GM18858 (cell line): ENCODE results near the gene PSMC3IP.
"Not testable (repeated sequence)": the region's sequence is repeated elsewhere in the genome, so short reads cannot be mapped to it uniquely, and the experiment has no call there.

Experiments used
- ATAC-seq: cut with Tn5 transposase; IDR thresholded peaks from one replicate; pipeline ENCODE4 v1.9.1; 2021; ENCODE audit not compliant: unreplicated experiment

Gene PSMC3IP

GRCh38 chr17:42562388-42563142 lies 15.0 kb downstream of the PSMC3IP start:
- no peak for ATAC-seq

- no peak for ATAC-seq
Observed at GRCh38 chr17:42561897-42562387, 15.6 kb downstream of the PSMC3IP start, which contains the start of gene COASY. TSS of gene COASY (plus strand) at chr17:42562148. CDS start at chr17:42562623, 475 bp downstream.

- ATAC-seq = no peak
Observed at GRCh38 chr17:42560246-42560645, 17.3 kb downstream of the PSMC3IP start.

- ATAC-seq = no peak
Observed at GRCh38 chr17:42559075-42559474, 18.5 kb downstream of the PSMC3IP start.

GRCh38 chr17:42555961-42556617 lies 21.4 kb downstream of the PSMC3IP start:
- not testable (repeated sequence) for ATAC-seq

GRCh38 chr17:42555122-42555622 lies 22.4 kb downstream of the PSMC3IP start:
- no peak for ATAC-seq

GRCh38 chr17:42554250-42555121 lies 23.0 kb downstream of the PSMC3IP start:
- peak; percentile 63 for ATAC-seq

GRCh38 chr17:42553866-42554249 lies 23.7 kb downstream of the PSMC3IP start:
- no peak for ATAC-seq

- no peak for ATAC-seq
Observed at GRCh38 chr17:42553161-42553818, 24.2 kb downstream of the PSMC3IP start.

- ATAC-seq = not testable (repeated sequence)
Observed at GRCh38 chr17:42552736-42553135, 24.8 kb downstream of the PSMC3IP start, which contains the start of gene HSD17B1. TSS of gene HSD17B1 (plus strand) at chr17:42552923. CDS start at chr17:42552934, 11 bp downstream.

GRCh38 chr17:42548993-42549755 lies 28.4 kb downstream of the PSMC3IP start:
- no peak for ATAC-seq

- no peak for ATAC-seq
Observed at GRCh38 chr17:42548070-42548837, 29.3 kb downstream of the PSMC3IP start.

GRCh38 chr17:42547698-42548069 lies 29.8 kb downstream of the PSMC3IP start:
- ATAC-seq = no peak

- no peak for ATAC-seq
Observed at GRCh38 chr17:42547001-42547461, 30.5 kb downstream of the PSMC3IP start.

GRCh38 chr17:42545755-42546505 lies 31.6 kb downstream of the PSMC3IP start:
- not testable (repeated sequence) for ATAC-seq

- ATAC-seq = no peak
Observed at GRCh38 chr17:42544874-42545283, 32.6 kb downstream of the PSMC3IP start.

- ATAC-seq = no peak
Observed at GRCh38 chr17:42543190-42544079, 34.1 kb downstream of the PSMC3IP start.
